NK-92 (cell line): Measurements from ENCODE around the gene GRID1.

Experiments used
- DNase-seq: peaks from one replicate; lab custom pipeline; 2025; ENCODE audit not compliant: unreplicated experiment; lab: John Stamatoyannopoulos, UW

Gene GRID1

DNA sequence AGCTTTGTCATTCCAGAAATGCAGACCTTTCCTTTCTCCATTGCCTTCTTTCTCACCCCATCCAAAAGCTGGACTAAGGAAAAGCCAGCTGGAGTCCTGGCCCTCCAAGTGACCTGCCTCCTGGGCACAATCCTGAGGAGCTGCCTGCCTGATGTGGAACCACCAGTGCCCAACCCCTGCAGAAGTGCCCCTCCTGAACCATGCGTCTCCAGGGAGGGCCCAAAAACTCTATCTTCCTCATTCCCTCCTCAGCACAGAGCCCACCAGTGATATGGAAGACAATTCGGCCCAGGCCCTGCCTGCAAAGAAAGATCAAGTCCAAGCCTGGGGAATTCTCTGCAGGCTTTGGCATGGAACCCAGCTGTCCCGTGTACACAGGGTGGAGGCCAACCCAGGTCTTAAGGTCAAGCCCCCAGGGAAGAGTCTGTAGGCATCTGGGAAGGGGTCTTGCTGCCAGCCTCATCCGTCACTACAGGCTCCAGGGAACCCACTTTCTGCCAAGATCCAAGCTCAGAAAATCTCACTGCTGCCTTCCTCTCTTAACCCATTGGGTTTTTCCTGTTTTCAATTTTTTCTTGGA, 3.5 kb upstream of the GRID1 start:
- DNase-seq: no peak

DNA sequence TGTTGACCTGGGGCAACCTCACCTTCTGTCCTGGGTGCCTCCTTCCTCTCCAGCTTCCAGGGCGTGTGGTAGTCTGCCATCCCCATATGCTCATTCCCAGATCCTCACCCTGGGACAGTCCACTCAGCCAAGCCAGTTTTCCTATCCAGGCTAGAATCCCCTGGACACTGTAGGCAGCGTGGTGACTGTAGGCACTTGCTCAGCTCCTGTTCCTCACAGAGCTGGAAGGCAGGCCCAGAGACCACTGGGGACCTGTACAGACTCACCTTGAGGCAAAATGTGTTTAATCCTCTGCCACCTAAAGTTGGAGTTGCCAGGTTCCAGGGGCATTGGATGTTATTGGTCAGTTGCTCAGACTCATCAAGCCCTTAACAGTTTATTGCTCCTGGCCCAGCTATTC, 2.4 kb upstream of the GRID1 start:
- DNase-seq: no peak

- no peak for DNase-seq
Observed at GRCh38 chr10:86368046-86368445, 1.5 kb upstream of the GRID1 start.

DNA sequence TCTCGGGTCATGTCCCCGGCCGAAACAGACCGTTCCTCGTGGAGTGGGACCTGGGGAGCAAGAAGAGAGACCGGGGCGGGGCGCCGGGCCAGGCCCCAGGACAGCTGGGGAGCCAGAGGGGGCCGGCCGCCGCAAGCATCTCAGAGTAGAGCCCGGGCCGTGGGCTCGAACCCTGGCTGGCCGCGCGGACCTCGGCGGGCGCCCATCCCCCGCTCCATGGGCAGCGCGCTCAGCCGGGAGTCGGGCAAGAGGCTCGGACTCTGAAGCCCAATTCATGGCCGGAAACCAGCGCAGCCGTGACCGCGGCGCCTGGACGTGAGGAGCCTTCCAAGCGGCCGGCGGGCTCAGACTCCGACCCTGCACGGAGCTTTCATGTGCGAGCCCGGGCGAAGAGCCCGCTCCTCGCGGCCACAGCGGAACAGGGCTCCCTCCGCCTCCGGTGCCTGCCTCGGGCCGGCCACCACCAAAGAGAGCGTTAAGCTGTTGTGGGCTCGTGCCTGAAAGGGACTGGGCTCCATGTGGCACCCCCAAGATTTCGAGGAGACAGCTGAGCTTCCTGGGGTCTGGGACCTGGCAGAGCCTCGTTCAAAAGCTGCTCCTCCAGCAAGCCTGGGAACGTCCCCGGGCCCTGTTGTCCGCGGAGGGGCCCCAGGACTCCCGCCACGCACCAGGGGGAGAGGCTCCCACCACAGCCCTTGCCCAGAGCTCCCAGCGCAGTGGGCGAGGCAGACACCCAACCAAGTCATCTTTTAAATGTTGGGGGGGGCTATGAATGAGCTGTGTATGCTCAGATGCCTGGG, 757 bp upstream of the GRID1 start:
- DNase-seq: no peak

DNA sequence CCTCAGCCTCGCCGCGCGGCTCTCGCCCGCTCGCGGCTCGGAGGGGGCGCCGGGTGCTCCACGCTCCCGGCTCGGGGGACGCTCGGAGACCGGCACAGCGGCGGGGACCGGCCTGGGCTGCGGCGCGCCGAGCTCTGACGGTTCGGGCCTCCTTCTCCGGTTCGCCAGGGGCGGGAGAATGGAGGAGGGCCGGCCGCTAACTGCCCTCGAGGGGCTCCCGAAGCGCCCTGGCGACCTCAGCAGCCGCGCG, 232 bp upstream of the GRID1 start:
- DNase-seq: no peak

DNA sequence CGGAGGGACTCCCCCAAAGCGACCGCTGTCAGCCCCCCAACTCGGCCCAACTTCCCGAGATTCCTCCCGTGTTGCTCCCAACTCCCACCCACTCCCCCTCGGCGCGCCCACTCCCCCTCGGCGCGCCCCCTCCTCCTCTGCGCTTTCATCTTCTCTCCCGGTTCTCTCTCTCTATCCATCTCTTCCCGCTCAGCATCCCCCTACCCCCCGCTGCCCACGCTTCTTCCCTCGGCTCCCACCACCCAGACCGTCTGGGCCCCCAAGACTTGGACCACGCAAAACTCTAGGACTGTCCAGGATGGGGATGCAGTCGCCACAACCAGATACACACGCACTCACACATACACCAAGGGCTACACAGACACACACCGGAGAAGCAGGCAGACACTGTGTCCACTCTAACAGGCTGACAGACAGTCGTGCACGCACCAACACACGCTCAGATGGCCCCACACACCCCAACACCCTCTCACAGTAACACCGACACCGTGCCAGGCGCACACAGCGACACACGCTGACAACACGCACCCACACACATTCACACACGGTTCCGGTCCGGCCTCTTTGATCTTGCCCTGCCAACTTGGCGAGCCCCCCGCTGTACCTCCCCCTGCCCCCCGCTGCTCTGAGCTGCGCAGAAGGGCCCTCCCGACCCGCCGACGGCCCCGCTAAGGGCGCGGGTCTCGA, 1.1 kb downstream of the GRID1 start:
- no peak for DNase-seq

DNA sequence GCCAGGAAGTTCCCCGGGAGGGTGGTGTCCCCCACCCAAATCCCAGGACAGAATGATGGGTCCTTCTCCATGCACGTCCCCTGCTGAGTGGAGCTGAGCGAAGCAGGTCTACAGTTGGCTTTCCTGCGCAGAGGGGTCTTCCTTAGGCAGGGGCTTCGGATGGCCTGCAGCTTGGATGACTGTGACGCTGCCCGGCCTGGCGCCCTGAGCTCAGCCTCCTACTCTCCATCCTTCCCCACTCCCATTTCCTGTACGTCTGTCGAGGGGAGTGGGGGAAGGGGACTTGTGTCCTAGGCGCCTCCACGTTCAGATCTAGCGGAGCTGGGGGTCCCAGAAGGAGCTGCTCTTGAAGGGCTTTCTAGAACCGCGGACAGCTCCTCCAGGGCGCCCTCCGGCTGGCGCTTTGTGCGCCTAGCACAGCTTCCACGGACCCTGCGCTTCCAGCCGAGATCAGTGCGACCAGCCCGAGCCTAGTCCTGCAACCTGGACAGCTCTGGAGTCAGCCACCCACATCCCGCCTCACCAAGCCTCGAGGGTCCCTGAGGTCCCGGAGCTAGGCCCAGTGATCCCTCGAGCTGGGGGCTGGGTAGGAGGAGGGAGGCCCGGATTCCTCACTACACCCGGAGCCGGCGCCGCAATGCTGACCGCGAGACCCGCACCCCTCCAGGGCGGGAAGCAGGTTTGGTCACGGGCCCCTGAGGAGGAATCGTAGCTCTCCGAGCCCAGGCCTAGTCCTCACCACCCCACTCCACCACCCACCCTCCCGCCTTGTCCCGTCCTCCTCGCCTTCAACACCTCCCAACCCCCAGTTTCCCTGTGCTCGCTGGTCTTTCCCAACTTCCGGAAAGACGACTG, 1.9 kb downstream of the GRID1 start:
- DNase-seq: no peak

DNA sequence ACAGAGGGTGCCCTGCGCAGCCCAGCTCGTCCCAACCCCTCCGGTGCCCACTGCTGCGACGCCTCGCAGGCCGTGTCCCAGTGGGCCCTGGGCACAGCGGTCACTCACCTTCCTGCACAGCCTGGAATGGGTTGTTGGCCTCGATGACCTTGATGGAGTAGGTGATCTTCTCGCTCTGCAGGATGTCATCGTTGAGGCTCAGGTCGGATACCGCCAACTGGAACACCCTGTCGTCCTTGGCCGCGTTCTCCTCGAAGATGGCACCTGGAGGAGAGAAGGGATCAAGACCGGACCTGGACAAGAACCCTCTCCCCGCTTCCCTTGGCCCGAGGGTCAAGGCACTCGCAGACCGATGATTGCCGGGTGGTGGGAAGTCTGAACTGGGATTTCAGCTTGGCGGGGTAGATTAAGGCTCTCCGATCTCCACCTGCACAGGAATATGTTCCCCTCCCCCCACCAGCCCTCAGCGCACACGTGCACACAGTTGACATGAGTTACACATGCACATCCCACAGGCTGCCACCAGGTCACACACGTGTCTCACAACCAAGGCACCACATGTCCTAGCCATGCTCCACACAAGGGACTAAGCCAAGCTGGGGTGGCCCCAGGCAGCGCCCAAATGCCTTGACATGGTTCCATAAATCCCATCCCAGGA, 2.6 kb downstream of the GRID1 start:
- DNase-seq: no peak

GRCh38 chr10:86363184-86363832, 3.3 kb downstream of the GRID1 start:
- DNase-seq: no peak

DNA sequence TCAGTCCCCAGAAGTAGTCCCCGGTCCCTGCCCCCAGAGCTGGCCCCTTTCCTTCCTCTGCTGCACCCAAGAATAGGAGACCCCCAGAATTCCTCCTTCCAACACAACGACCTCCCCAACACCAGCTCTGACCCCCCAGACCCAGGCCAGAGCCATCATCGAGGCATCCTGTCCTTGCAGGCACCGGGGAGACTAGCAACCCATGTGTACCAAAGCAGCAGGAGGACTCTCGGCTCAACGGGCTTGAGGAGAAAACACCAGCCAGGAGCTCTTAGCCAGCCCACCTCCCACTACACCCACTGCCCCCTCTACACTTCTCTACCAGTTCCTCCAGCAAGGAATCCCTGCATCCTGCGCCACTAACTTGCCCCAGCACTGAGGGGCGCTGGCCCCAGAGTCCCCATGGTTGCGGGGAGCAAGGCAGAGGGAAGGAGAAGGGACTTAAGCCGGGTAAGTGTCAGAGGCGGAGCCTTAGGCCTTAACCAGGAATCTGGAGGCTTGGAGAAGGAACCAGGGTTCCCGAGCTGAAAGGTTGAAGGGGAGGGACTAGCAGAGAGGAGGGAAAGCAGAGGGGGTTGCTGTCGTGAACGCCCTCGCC, 3.9 kb downstream of the GRID1 start:
- DNase-seq: no peak

DNA sequence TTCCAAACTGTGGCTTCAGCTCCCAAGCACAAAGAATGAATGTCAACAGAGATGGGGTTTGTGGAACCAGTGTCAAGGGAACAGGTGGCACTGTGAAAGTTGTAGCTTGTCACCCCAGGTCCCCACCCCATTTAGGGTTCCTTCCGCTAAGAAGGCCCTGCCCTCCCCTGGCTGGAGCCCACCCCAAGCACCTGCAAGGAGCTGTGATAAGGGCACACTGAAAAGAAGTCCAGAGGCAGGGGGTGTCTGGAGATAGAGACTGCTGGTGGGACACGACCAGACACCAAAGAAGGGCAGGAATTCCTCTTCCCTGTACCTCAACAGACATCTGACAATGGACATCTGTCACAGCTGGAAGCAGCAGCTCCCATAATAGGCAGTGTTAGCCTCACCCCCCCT, 4.5 kb downstream of the GRID1 start:
- no peak for DNase-seq

- DNase-seq: no peak
Observed at GRCh38 chr10:86361156-86362128, 5.2 kb downstream of the GRID1 start.

DNA sequence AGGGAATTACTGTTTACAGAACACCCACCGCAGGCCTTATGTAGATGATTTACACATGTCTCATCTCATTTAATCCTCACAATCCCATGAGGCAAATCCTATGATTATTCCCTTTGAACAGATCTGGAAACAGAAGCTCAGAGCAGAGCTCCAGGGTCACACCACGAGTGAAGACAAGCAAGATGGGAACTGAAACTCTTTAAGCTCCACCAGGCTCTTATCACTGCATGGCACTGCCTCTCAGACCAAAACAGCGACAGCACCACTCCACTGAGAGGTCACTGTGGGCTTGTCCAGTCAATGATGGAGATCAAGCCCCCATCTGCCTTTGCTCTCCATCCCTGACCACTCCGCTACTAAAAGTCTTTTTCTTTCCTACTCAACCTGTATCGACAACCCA, 5.9 kb downstream of the GRID1 start:
- DNase-seq: no peak

DNA sequence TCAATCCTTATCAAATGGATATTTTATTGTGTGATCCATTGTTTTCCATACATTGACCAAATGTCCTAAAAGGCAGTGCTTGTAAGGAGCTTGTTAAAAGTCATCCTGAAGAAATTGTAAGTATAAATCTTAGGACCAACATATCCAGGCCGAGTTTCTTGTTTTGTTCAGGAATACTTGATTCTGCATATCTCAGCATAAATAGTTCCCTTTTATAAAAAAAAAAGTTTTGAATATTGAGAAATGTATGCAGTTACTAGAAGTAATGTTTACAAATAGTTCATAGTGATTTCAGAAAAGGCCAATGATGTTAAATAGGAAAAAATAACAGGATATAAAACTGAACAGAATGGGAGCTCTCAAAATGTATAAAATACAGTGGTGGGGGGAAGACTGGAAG, 6.6 kb downstream of the GRID1 start:
- no peak for DNase-seq

DNA sequence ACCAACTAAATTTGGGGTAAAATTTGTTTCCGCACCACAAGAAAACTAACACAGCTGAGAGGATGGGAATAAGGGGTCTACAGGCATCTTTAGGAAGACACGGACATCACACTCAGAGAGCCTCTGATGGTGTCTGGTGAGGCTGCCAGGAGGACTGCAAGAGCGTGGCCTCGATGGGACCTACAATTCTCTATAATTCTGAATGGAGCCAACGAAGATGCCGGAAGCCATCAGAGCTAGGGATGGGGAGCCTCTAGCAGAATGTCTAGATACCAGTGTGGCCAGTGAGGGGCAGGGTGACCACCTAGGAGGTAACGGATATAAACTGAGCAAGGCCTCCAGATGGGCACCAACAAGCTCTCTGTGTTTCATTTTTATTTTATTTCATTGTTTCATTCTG, 7.5 kb downstream of the GRID1 start:
- DNase-seq: no peak

GRCh38 chr10:86357676-86358075, 8.9 kb downstream of the GRID1 start:
- DNase-seq: no peak

GRCh38 chr10:86357041-86357440, 9.6 kb downstream of the GRID1 start:
- DNase-seq: no peak

DNA sequence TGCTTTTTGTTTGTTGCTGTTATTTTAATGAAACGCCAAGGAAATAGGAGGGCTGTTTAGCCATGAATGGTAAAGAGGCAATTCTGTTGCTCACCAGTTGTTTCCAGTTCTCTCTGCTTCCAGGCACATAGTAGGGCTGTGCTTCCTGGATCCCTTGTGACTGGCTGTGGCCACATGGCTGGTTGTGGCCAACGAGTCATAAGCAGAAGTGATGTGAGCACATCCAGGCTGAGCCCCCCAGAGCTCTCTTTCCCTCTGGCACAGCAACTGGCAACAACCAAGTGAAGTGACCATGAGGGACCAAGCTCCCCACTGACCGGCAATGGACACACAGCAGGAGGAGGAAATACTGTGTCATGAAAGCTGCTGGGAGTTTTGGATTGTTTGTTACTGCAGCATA, 10.3 kb downstream of the GRID1 start:
- no peak for DNase-seq

GRCh38 chr10:86355571-86356038, 11.0 kb downstream of the GRID1 start:
- no peak for DNase-seq
